ENCODE data around the gene CSRNP3. TPM values are rescaled to one million over a fixed set of nuclear protein-coding genes. Genes with fewer than 3 reads are reported as not detected.

Gene CSRNP3
- total RNA-seq, 1 donor, result 2.6 TPM

DNA sequence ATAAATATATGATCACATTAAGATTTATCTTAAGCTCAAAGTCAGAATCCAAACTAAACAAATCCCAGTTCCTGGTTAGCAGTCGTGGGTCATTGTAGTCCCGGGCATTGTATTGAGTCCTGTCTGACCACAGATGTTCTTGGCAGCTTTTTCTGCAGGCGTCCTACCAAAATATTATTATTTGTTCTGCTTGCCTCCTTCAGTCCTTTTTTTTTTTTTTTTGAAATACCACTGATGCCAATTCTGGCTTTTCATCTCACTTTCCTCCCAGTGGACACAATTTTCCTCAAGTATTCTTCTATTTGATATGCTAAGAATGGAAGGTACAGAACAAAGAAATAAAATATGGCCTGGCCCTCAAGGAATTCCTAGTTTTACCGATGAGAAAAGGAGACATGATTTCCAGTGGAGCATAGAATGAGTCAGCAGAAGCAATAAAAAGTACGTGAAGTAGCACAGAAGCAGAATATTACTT is 151.6 kb downstream of the CSRNP3 start:
- no peak overlapping the region for H3K4me3 ChIP-seq (ENCODE audit: low read depth, low read length)
- peak; percentile 33 for DNase-seq (ENCODE audit: low read depth)
- TF ChIP-seq, protein P1, sequence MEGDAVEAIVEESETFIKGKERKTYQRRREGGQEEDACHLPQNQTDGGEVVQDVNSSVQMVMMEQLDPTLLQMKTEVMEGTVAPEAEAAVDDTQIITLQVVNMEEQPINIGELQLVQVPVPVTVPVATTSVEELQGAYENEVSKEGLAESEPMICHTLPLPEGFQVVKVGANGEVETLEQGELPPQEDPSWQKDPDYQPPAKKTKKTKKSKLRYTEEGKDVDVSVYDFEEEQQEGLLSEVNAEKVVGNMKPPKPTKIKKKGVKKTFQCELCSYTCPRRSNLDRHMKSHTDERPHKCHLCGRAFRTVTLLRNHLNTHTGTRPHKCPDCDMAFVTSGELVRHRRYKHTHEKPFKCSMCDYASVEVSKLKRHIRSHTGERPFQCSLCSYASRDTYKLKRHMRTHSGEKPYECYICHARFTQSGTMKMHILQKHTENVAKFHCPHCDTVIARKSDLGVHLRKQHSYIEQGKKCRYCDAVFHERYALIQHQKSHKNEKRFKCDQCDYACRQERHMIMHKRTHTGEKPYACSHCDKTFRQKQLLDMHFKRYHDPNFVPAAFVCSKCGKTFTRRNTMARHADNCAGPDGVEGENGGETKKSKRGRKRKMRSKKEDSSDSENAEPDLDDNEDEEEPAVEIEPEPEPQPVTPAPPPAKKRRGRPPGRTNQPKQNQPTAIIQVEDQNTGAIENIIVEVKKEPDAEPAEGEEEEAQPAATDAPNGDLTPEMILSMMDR (IDR thresholded peaks at IDR 0.05; ENCODE audit: insufficient read depth, low read depth, low read length), result no peak

DNA sequence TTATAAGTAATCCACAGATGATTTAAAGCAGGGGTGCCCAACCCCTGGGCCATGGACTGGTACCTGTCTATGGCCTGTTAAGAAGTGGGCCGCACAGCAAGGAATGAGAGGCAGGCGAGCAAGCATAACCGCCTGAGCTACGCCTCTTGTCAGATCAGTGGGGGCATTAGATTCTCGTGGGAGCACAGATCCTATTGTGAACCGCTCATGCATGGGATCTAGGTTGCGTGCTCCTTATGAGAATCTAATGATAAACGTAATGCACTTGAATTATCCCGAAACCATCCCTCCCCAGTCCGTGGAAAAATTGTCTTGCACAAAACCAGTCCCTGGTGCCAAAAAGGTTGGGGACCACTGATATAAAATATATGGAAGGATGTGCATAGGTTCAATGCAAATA is 153.7 kb downstream of the CSRNP3 start:
- H3K4me3 ChIP-seq (ENCODE audit: low read depth, low read length), result no peak overlapping the region
- TF ChIP-seq, protein P1 (IDR thresholded peaks at IDR 0.05; ENCODE audit: insufficient read depth, low read depth, low read length), result no peak
- DNase-seq (ENCODE audit: low read depth), result no peak

DNA sequence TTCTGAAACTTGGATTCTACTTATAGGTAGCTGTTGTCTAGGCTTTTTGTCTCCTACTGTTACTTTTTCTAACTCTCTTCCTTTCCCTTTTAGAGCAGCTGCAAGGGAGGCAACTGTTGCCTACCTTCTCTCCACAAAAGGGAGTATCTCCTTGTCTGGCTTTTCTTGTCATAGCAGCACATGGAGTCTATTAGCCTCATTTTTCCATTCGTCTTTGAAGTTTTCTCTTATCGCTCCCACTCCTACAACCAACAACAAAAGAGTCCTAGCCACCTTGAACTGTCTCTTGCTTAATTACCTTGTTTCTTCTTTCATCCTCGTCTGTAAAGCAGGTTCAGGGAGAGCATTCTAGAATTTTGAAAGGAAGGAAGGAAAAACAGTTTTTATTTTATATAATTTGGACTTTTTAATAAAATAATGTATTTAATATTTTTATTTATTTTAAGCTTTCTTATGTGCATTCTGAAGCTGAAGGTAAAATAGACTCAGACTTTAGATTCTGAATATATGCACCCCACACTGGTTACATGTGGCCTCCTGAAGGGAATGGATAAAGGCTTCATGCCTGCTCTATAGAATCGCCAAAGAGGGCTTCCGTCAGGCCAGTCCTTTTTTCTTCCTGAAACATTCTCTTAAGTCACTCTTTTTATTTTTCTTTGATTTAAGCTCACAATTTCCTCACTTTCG is 154.4 kb downstream of the CSRNP3 start:
- TF ChIP-seq, protein P1 (IDR thresholded peaks at IDR 0.05; ENCODE audit: insufficient read depth, low read depth, low read length), result no peak
- no peak for DNase-seq (ENCODE audit: low read depth)
- H3K4me3 ChIP-seq (ENCODE audit: low read depth, low read length), result no peak overlapping the region

DNA sequence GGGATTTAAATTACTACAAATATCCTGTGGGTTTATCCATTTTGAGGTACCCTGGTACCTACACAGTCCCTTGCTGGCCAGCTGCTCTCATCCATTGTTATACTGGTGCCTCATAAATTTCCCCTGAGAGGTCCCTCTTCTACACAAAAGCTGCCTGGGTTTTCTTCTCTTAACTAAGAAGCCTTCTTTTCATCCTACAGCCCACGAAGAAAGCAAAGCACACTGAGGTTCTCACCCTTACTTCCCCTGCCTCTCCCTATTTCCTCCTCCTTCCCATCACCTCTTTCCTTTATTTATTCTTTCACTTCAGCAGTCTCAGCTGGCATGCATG is 154.9 kb downstream of the CSRNP3 start:
- H3K4me3 ChIP-seq (ENCODE audit: low read depth, low read length), result no peak overlapping the region
- DNase-seq (ENCODE audit: low read depth), result no peak
- TF ChIP-seq, protein P1 (IDR thresholded peaks at IDR 0.05; ENCODE audit: insufficient read depth, low read depth, low read length), result no peak

DNA sequence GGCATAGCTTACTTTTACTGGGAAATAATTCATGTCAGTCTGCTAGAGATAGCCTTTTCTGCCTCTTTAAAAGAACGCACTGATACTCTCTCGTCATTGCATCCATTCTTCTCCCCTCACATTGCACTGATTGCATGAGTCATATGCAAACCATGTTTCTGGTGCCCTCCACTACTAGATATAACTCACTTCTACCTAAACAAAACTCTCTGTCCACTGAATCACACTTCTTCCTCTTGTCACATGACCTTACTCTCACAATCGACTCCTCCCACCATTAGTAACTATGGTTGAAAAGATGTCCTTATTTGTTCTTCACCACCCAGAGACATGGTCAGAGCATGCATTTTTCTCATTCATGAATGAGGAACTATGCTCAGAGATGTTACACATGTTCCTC is 158.0 kb downstream of the CSRNP3 start:
- DNase-seq (ENCODE audit: low read depth), result peak; percentile 2
- TF ChIP-seq, protein P1 (IDR thresholded peaks at IDR 0.05; ENCODE audit: insufficient read depth, low read depth, low read length), result no peak
- no peak overlapping the region for H3K4me3 ChIP-seq (ENCODE audit: low read depth, low read length)

- TF ChIP-seq, protein P1 (IDR thresholded peaks at IDR 0.05; ENCODE audit: insufficient read depth, low read depth, low read length), result no peak
- DNase-seq (ENCODE audit: low read depth), result no peak
- no peak overlapping the region for H3K4me3 ChIP-seq (ENCODE audit: low read depth, low read length)
Measured at GRCh38 chr2:165629776-165630175, 160.3 kb downstream of the CSRNP3 start.

- TF ChIP-seq, protein P1 (IDR thresholded peaks at IDR 0.05; ENCODE audit: insufficient read depth, low read depth, low read length), result no peak
- no peak overlapping the region for H3K4me3 ChIP-seq (ENCODE audit: low read depth, low read length)
- DNase-seq (ENCODE audit: low read depth), result no peak
Measured at GRCh38 chr2:165630236-165630635, 160.7 kb downstream of the CSRNP3 start.
